ENCODE measurements around the gene DUSP9. TPM values are rescaled to one million over a fixed set of nuclear protein-coding genes. Genes with fewer than 3 reads are reported as not detected.

The DUSP9 gene
- total RNA-seq, 1 experiment from 2014 or later, result 14.2 TPM

GRCh38 chrX:153670748-153671588, 24.0 kb downstream of the DUSP9 start:
- H3K36me3 ChIP-seq (ENCODE audit: control insufficient read depth in 1 of 2, insufficient read depth in 2 of 2, low read length in 2 of 2), result no peaks in the 10 kb centered on the region
- no peak overlapping the region for H2AFZ ChIP-seq (ENCODE audit: low read depth, low read length, poor library complexity, severe bottlenecking)
- H3K4me2 ChIP-seq (ENCODE audit: low read length), result no peak overlapping the region
- H3K4me3 ChIP-seq (replicated peaks in 1 of 2; ENCODE audit: low read depth in 1 of 2, low read length in 2 of 2), result no peak overlapping the region
- ChIA-PET POLR2A (interaction anchor here (0.6 kb wide), 1 partner anchor 13 kb away, joined by 4 read pairs; no protein-coding TSS in a partner anchor), CTCF (interaction anchor here (2.2 kb wide), 1 partner anchor 132 kb away, joined by 10 read pairs; no protein-coding TSS in a partner anchor), RAD21 (ENCODE audit: low non-redundant PET in 1 of 2, low total read pairs in 2 of 2, uncharacterized antibody in 2 of 2, unreplicated experiment in 2 of 2) (no interaction called here)
- no peaks in the 10 kb centered on the region for H3K27me3 ChIP-seq (ENCODE audit: insufficient read depth, low read length)
- ATAC-seq (no peak), DNase-seq (ENCODE audit: low read depth, low spot score) (no peak)
- 0 out of 4 replicates have a peak, but pooled peaks cover 0 to 3% of the 10 kb centered on the region in 2 experiments for H3K4me1 ChIP-seq (ENCODE audit: control insufficient read depth in 1 of 2, insufficient read depth in 2 of 2, low read length in 2 of 2)
- no peaks in the 10 kb centered on the region for H4K20me1 ChIP-seq (ENCODE audit: insufficient read depth)
- no peaks in the 10 kb centered on the region for H3K9me3 ChIP-seq (ENCODE audit: control insufficient read depth in 1 of 2, insufficient read depth in 1 of 2, low read depth in 1 of 2, low read length in 2 of 2)
- no peak overlapping the region for H3K27ac ChIP-seq (ENCODE audit: low read depth, low read length)
- intact Hi-C loops (cut with micrococcal nuclease), result no loop called here
- BruUV-seq (replicated peaks), result no TSS peak
- no peak overlapping the region for H3K9ac ChIP-seq (ENCODE audit: low read length)
- no peaks in the 10 kb centered on the region for H3K79me2 ChIP-seq (ENCODE audit: insufficient read depth, low read length)
- no peaks in the 10 kb centered on the region for H3K9me2 ChIP-seq (ENCODE audit: insufficient read depth)
- no peak for TF ChIP-seq SIN3A (IDR thresholded peaks at IDR 0.05; ENCODE audit: low read depth)
- TF ChIP-seq SRF (IDR thresholded peaks at IDR 0.05; ENCODE audit: low read depth), result no peak
- no peak for TF ChIP-seq EZH2 (IDR thresholded peaks at IDR 0.05)
- no peak for TF ChIP-seq YY1 (IDR thresholded peaks at IDR 0.05; ENCODE audit: extremely low read depth, insufficient replicate concordance, low read depth, low read length)
- TF ChIP-seq EGR1 (IDR thresholded peaks at IDR 0.05; ENCODE audit: low read depth), result no peak
- no peak for TF ChIP-seq CBX3 (IDR thresholded peaks at IDR 0.05; ENCODE audit: low read depth)
- no peak for TF ChIP-seq CEBPB (IDR thresholded peaks at IDR 0.05; ENCODE audit: low read depth)
- no peak for TF ChIP-seq POLR2A (IDR thresholded peaks at IDR 0.05; ENCODE audit: borderline replicate concordance, extremely low read depth, insufficient read depth, insufficient read length)

Data from HCT116 (cell line).